GM18507 (cell line): Measurements from ENCODE around the gene WWOX.

Experiments used
- DNase-seq: peaks from one replicate; pipeline ENCODE4 v3.0.0; 2011; ENCODE audit warnings: low read depth; ENCODE audit not compliant: insufficient read length; ENCODE audit errors: extremely low spot score
- FAIRE-seq: peaks from 2 replicates; lab custom pipeline; 2011; peaks lifted over from hg19 to GRCh38; lab: Jason Lieb, UNC

WWOX gene

DNA sequence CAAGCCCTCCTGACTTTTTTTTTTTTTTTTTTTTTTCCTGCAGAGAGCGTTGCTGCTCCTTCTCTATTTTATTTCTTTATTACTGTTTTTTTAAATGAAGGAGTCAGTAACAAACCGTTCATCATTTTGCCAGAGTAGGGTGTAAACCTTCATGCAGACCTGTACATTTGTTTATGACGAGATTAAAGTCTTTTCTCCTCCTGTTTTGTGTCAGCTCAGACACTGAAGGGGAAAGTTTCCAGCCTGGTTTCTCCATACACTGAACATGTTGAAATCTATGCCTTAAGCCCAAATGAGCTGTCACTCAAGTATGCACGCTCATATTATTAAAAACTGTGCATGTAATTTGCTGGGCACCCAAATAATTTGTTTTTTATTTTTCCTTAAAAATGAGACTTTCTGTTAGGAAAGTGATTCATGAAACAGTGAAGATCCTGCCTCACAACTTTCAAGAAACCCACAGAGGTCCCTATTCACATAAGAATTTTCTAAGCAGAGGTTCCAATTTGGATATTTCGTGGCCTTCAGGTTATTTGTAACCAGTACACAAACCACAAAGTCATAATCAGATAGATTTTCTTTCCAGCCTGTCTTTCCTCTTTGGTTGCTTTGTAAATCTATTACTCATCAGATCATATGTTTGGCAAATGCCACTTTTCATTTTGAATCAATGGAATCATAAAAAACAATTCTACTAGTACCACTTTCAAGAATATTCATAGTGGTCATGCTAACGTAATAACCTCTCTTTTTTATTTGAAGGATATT is 800.8 kb downstream of the WWOX start:
- no peak for DNase-seq
- no peak for FAIRE-seq

DNA sequence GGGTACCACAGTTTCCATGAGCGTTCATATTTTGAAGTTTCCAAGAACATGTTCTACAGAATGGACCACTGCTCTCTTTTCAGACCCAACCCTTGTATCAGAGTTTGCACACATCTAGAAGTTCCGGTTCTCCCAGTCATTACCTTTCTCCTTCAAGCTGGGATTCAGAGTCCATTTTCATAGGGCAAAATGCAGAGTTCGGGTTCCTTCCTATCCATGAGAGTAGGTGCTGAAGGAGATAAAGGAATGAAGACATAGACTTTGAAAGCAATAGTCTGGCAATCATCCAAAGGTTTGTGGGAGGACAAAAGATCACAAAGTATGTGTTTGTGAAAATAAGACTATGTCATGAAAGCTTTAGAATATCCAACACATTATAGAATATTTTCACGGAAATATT is 801.5 kb downstream of the WWOX start:
- no peak for DNase-seq

DNA sequence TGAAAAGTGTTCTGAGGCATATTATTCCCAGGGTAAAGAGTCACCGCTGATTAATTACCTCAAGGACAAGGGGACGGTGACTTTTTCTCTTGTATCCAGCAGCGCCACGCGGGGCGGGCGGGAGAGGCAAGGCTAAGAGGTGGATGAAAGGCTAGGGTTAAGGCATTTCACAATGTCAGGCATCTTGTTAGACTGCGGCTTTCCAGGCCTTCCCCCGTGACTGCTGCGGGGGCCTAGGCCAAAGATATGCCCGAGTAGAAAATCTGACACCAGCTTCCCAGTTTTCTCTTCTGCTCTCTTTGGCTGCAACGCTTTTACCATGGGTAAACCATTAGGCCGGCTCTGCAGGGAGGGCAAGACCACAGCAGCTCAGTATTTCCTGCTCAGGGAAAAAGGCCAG is 802.9 kb downstream of the WWOX start:
- DNase-seq (no peak), FAIRE-seq (no peak)

More for the DNA sequence above, 801.5 kb downstream of the WWOX start:
- no peak for FAIRE-seq

- DNase-seq (no peak), FAIRE-seq (no peak)
These were observed 803.8 kb downstream of the WWOX start for GRCh38 chr16:78903237-78903636.

DNA sequence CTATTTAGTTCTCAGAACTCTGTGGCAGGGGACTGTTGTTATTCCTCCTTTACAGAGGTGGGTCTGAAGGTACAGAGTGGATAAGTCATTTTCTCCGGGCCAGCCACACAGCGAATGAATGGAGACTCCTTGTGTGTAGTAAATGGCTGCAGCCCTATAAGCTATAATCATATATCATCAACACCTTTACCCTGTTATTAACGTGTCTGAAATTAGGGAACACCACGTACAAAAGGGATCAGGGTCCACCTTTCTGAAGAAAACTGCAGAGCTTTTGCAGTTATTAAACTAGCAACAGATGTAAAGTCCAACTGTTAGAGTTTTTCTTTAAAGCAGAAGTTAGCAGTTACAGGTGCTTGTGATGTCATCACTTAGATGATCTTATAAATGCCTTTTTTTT is 804.4 kb downstream of the WWOX start:
- FAIRE-seq (no peak), DNase-seq (no peak)

GRCh38 chr16:78906135-78906534 is 806.7 kb downstream of the WWOX start:
- FAIRE-seq (no peak), DNase-seq (no peak)

DNA sequence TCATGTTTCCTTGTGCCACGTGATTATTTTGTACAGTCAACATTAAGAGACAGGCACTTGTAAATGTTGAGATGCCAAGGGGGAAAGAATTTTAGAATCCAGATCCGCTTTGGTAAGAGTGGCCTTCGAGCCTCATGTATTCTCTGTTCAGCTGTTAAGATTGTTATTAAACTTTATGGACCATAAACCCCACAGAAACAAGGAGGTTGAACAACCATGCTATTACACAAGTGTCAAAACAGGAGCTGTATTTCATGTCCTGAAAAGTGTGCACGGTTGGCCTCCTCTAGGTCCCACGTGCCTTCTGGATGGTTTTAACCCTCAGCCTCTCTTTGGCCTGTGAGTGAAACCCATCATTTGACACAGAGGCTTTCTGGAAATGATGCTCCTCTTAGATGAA is 809.8 kb downstream of the WWOX start:
- DNase-seq (no peak), FAIRE-seq (no peak)

GRCh38 chr16:78915811-78916345 is 816.4 kb downstream of the WWOX start:
- DNase-seq, result no peak
- no peak for FAIRE-seq

GRCh38 chr16:78916928-78917545 is 817.6 kb downstream of the WWOX start:
- FAIRE-seq, result no peak
- no peak for DNase-seq

GRCh38 chr16:78918805-78919305 is 819.4 kb downstream of the WWOX start:
- FAIRE-seq (no peak), DNase-seq (no peak)

DNA sequence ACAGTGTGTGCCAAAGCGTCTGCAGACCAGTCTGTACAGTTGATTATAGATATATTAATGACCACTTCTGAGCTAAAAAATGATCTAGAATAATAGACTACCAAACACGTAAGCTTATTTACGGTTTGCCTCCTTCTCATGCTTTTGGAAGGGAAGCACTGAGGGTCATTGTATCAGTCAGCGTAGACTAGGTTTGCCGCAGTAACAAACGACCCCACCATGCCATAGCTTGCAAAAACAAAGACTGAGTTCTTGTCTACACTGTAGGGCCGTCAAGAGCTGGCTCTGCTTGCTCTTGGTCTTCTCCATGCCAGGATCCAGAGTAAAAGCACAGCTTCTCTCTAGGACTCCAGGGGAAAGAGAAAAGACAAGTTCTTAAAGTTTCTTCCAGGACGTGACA is 820.4 kb downstream of the WWOX start:
- DNase-seq (no peak), FAIRE-seq (no peak)

DNA sequence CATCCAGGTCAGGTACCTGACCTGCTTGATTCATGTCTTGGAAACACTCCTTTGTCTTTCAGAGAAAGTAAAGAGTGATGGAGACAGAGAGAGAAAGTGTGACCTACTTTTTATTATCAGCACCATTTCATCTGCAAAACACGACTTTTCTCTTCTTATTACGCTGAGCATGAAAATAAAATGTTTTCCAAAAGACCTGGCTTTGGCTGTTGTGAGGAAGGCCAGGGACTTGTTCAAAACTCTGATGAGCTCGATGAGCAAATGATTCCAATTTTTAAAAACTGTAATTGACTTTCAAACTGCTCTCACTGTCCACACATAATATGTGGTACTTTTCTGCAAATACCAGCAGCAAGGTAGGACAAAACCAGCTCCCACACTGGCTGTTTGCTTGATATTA is 821.2 kb downstream of the WWOX start:
- DNase-seq (no peak), FAIRE-seq (no peak)

DNA sequence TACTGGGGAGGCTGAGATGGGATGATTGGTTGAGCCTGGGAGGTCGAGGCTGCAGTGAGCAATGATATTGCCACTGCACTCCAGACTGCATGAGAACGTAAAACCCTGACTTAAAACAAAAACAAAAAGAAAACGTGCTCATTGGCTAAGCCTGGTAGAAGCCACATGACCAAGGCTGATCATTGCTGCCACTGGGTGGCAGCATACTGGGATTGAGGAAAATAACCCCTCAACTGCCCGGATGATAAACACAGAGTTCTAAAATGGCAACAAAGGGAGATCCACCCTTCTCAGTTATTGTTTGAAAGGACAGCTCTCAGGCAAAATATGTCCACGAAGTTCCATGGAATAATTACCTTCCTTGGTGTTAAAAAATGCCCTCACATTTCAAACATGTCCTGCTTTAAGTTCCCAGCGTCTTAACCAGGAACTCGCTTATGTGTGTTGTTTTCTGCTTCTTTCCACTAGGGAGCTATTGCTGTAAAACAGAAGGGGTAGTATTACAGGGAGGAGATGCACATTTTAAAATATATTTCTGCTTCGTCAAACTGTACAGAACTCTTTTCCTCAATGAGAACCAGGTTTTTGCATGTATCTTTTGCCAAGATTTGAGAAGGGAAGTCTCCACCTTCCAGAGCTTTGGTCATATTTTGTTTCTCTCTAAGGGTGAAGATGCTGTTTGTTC is 825.8 kb downstream of the WWOX start:
- no peak for DNase-seq

GRCh38 chr16:78926723-78927210 is 827.3 kb downstream of the WWOX start:
- no peak for DNase-seq
- no peak for FAIRE-seq

More for the DNA sequence above, 825.8 kb downstream of the WWOX start:
- peak; percentile 52 for FAIRE-seq

DNA sequence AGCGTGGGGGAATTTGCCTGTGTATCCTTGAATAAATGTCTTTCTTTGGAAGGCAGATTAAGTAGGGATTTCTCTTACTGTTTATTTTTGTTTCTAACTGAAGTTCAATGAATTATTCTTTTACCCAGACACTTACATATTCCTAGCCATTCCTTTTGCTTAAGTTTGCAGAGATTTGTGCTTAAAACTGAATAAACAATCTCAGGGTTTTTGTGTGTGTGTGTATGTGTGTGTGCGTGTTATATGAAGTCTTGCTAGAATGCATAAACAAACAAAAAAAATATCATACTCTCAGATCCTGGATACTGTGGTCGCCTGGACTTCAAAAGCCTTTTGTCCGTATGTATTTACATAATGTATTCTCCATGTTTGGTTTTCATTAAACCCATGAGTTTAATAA is 828.3 kb downstream of the WWOX start:
- FAIRE-seq, result no peak
- DNase-seq, result no peak

DNA sequence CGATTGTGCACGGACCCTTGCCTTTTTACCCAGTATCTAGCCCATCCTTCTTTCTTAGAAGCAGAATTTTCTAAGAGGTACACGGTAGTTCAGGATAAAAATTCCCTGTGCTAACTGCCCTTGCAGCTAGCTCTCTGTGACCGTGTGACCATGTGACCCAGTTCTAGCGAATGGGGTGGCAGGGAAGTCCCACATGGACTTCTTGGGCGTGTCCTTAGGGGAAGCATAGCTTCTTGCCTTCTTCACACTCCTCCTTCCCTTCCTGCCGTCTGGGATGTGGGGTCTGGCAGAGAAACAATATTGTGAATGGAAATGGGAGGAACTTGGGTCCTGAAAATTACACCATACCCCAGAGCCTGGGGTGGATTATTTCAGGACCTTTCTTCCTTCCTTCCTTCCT is 830.4 kb downstream of the WWOX start:
- FAIRE-seq, result no peak

GRCh38 chr16:78930561-78930960 is 831.1 kb downstream of the WWOX start:
- FAIRE-seq, result no peak

More for the DNA sequence above, 830.4 kb downstream of the WWOX start:
- no peak for DNase-seq

GRCh38 chr16:78931267-78931666 is 831.8 kb downstream of the WWOX start:
- no peak for DNase-seq
- FAIRE-seq, result no peak

More at GRCh38 chr16:78930561-78930960, 831.1 kb downstream of the WWOX start:
- no peak for DNase-seq

- DNase-seq (no peak), FAIRE-seq (no peak)
These were observed 832.2 kb downstream of the WWOX start for GRCh38 chr16:78931678-78932077.

- no peak for FAIRE-seq
These were observed 833.0 kb downstream of the WWOX start for GRCh38 chr16:78932355-78932943.

More at GRCh38 chr16:78932355-78932943, 833.0 kb downstream of the WWOX start:
- no peak for DNase-seq
